ENCODE data around the gene ALX4.

ALX4 gene

GRCh38 chr11:44338026-44338425, 28.1 kb upstream of the ALX4 start:
- no peaks in the 10 kb centered on the region for H3K4me1 ChIP-seq (ENCODE audit: control insufficient read depth, insufficient read depth, low read length, poor library complexity, severe bottlenecking)
- no peak for DNase-seq
- no peak overlapping the region for H3K27ac ChIP-seq (ENCODE audit: insufficient read depth, low read length, poor library complexity, severe bottlenecking)
- no peak overlapping the region for H3K4me3 ChIP-seq (ENCODE audit: insufficient read depth, low read depth, low read length, poor library complexity, severe bottlenecking)
- peaks cover 5% of the 10 kb centered on the region for H3K27me3 ChIP-seq (replicated peaks; ENCODE audit: control insufficient read depth, insufficient read depth, low read length, poor library complexity, severe bottlenecking)
- H3K36me3 ChIP-seq (ENCODE audit: control insufficient read depth, insufficient read depth, low read length): no peaks in the 10 kb centered on the region
- H3K9me3 ChIP-seq (ENCODE audit: control insufficient read depth, low read length): no peaks in the 10 kb centered on the region

GRCh38 chr11:44335919-44336318, 26.0 kb upstream of the ALX4 start:
- Histone ChIP-seq H3K36me3 (ENCODE audit: control insufficient read depth, insufficient read depth, low read length) (no peaks in the 10 kb centered on the region), H3K27me3 (replicated peaks; ENCODE audit: control insufficient read depth, insufficient read depth, low read length, poor library complexity, severe bottlenecking) (peaks cover 5% of the 10 kb centered on the region), H3K4me3 (ENCODE audit: insufficient read depth, low read depth, low read length, poor library complexity, severe bottlenecking) (no peak overlapping the region), H3K9me3 (ENCODE audit: control insufficient read depth, low read length) (no peaks in the 10 kb centered on the region), H3K27ac (ENCODE audit: insufficient read depth, low read length, poor library complexity, severe bottlenecking) (no peak overlapping the region), H3K4me1 (ENCODE audit: control insufficient read depth, insufficient read depth, low read length, poor library complexity, severe bottlenecking) (no peaks in the 10 kb centered on the region)
- DNase-seq: no peak

- Histone ChIP-seq H3K4me1 (ENCODE audit: control insufficient read depth, insufficient read depth, low read length, poor library complexity, severe bottlenecking) (no peaks in the 10 kb centered on the region), H3K36me3 (ENCODE audit: control insufficient read depth, insufficient read depth, low read length) (no peaks in the 10 kb centered on the region), H3K9me3 (ENCODE audit: control insufficient read depth, low read length) (no peaks in the 10 kb centered on the region), H3K27ac (ENCODE audit: insufficient read depth, low read length, poor library complexity, severe bottlenecking) (no peak overlapping the region), H3K27me3 (replicated peaks; ENCODE audit: control insufficient read depth, insufficient read depth, low read length, poor library complexity, severe bottlenecking) (peaks cover 5% of the 10 kb centered on the region), H3K4me3 (ENCODE audit: insufficient read depth, low read depth, low read length, poor library complexity, severe bottlenecking) (no peak overlapping the region)
- DNase-seq: no peak
Observed at GRCh38 chr11:44335052-44335760, 25.3 kb upstream of the ALX4 start.

GRCh38 chr11:44334356-44335004, 24.5 kb upstream of the ALX4 start:
- peaks cover 5% of the 10 kb centered on the region for H3K27me3 ChIP-seq (replicated peaks; ENCODE audit: control insufficient read depth, insufficient read depth, low read length, poor library complexity, severe bottlenecking)
- no peaks in the 10 kb centered on the region for H3K9me3 ChIP-seq (ENCODE audit: control insufficient read depth, low read length)
- no peaks in the 10 kb centered on the region for H3K36me3 ChIP-seq (ENCODE audit: control insufficient read depth, insufficient read depth, low read length)
- no peaks in the 10 kb centered on the region for H3K4me1 ChIP-seq (ENCODE audit: control insufficient read depth, insufficient read depth, low read length, poor library complexity, severe bottlenecking)
- no peak overlapping the region for H3K27ac ChIP-seq (ENCODE audit: insufficient read depth, low read length, poor library complexity, severe bottlenecking)
- no peak overlapping the region for H3K4me3 ChIP-seq (ENCODE audit: insufficient read depth, low read depth, low read length, poor library complexity, severe bottlenecking)
- DNase-seq: no peak

GRCh38 chr11:44333271-44334218, 23.6 kb upstream of the ALX4 start:
- Histone ChIP-seq H3K27me3 (replicated peaks; ENCODE audit: control insufficient read depth, insufficient read depth, low read length, poor library complexity, severe bottlenecking) (peaks cover 4% of the 10 kb centered on the region), H3K27ac (ENCODE audit: insufficient read depth, low read length, poor library complexity, severe bottlenecking) (no peak overlapping the region), H3K4me3 (ENCODE audit: insufficient read depth, low read depth, low read length, poor library complexity, severe bottlenecking) (no peak overlapping the region), H3K36me3 (ENCODE audit: control insufficient read depth, insufficient read depth, low read length) (no peaks in the 10 kb centered on the region), H3K4me1 (ENCODE audit: control insufficient read depth, insufficient read depth, low read length, poor library complexity, severe bottlenecking) (no peaks in the 10 kb centered on the region), H3K9me3 (ENCODE audit: control insufficient read depth, low read length) (no peaks in the 10 kb centered on the region)
- no peak for DNase-seq

GRCh38 chr11:44332665-44333064, 22.7 kb upstream of the ALX4 start:
- no peak overlapping the region for H3K27ac ChIP-seq (ENCODE audit: insufficient read depth, low read length, poor library complexity, severe bottlenecking)
- H3K4me3 ChIP-seq (ENCODE audit: insufficient read depth, low read depth, low read length, poor library complexity, severe bottlenecking): no peak overlapping the region
- no peaks in the 10 kb centered on the region for H3K36me3 ChIP-seq (ENCODE audit: control insufficient read depth, insufficient read depth, low read length)
- peaks cover 4% of the 10 kb centered on the region for H3K27me3 ChIP-seq (replicated peaks; ENCODE audit: control insufficient read depth, insufficient read depth, low read length, poor library complexity, severe bottlenecking)
- H3K4me1 ChIP-seq (ENCODE audit: control insufficient read depth, insufficient read depth, low read length, poor library complexity, severe bottlenecking): no peaks in the 10 kb centered on the region
- no peaks in the 10 kb centered on the region for H3K9me3 ChIP-seq (ENCODE audit: control insufficient read depth, low read length)
- no peak for DNase-seq

- H3K4me1 ChIP-seq (ENCODE audit: control insufficient read depth, insufficient read depth, low read length, poor library complexity, severe bottlenecking): no peaks in the 10 kb centered on the region
- H3K27me3 ChIP-seq (replicated peaks; ENCODE audit: control insufficient read depth, insufficient read depth, low read length, poor library complexity, severe bottlenecking): peaks cover 4% of the 10 kb centered on the region
- H3K4me3 ChIP-seq (ENCODE audit: insufficient read depth, low read depth, low read length, poor library complexity, severe bottlenecking): no peak overlapping the region
- no peak overlapping the region for H3K27ac ChIP-seq (ENCODE audit: insufficient read depth, low read length, poor library complexity, severe bottlenecking)
- no peaks in the 10 kb centered on the region for H3K9me3 ChIP-seq (ENCODE audit: control insufficient read depth, low read length)
- no peak for DNase-seq
- no peaks in the 10 kb centered on the region for H3K36me3 ChIP-seq (ENCODE audit: control insufficient read depth, insufficient read depth, low read length)
Observed at GRCh38 chr11:44329472-44330230, 19.7 kb upstream of the ALX4 start.

GRCh38 chr11:44328138-44328660, 18.3 kb upstream of the ALX4 start:
- Histone ChIP-seq H3K36me3 (ENCODE audit: control insufficient read depth, insufficient read depth, low read length) (no peaks in the 10 kb centered on the region), H3K27ac (ENCODE audit: insufficient read depth, low read length, poor library complexity, severe bottlenecking) (no peak overlapping the region), H3K27me3 (replicated peaks; ENCODE audit: control insufficient read depth, insufficient read depth, low read length, poor library complexity, severe bottlenecking) (peaks cover 14% of the 10 kb centered on the region), H3K9me3 (ENCODE audit: control insufficient read depth, low read length) (no peaks in the 10 kb centered on the region), H3K4me3 (ENCODE audit: insufficient read depth, low read depth, low read length, poor library complexity, severe bottlenecking) (no peak overlapping the region), H3K4me1 (ENCODE audit: control insufficient read depth, insufficient read depth, low read length, poor library complexity, severe bottlenecking) (no peaks in the 10 kb centered on the region)
- no peak for DNase-seq

- Histone ChIP-seq H3K4me1 (ENCODE audit: control insufficient read depth, insufficient read depth, low read length, poor library complexity, severe bottlenecking) (no peaks in the 10 kb centered on the region), H3K27me3 (replicated peaks; ENCODE audit: control insufficient read depth, insufficient read depth, low read length, poor library complexity, severe bottlenecking) (peaks cover 18% of the 10 kb centered on the region), H3K36me3 (ENCODE audit: control insufficient read depth, insufficient read depth, low read length) (no peaks in the 10 kb centered on the region), H3K9me3 (ENCODE audit: control insufficient read depth, low read length) (no peaks in the 10 kb centered on the region), H3K4me3 (ENCODE audit: insufficient read depth, low read depth, low read length, poor library complexity, severe bottlenecking) (no peak overlapping the region), H3K27ac (ENCODE audit: insufficient read depth, low read length, poor library complexity, severe bottlenecking) (no peak overlapping the region)
- no peak for DNase-seq
Observed at GRCh38 chr11:44327730-44328129, 17.8 kb upstream of the ALX4 start.
